Heart left ventricle (tissue), 16 donors: Measurements from ENCODE around the gene PACS1. TPM values are rescaled to one million over a fixed set of nuclear protein-coding genes. Genes with fewer than 3 reads are reported as not detected.

Source experiments
- ATAC-seq, 4 donors: fragments of 200-7000 bp; cut with Tn5 transposase; one replicate each; pipeline ENCODE4 v1.9.1; 2020 to 2022; ENCODE audit warnings: moderate library complexity in 4 of 4, mild to moderate bottlenecking in 3 of 4, moderate number of reproducible peaks in 1 of 4
- DNase-seq, 5 donors: peaks; one replicate each; pipeline ENCODE4 v3.0.0-alpha.2; 2020
- H3K27ac ChIP-seq, 12 donors: fragments of 200-600 bp; sonication (generic) in 4 of 12; one replicate each; pipeline versions ENCODE4 v1.5.0 to v1.8.0; 2016 to 2022; ENCODE audit warnings: mild to moderate bottlenecking in 2 of 12
- H3K27me3 ChIP-seq, 9 donors: fragments of 200-600 bp; sonication (generic) in 2 of 9; one replicate each; pipeline versions ENCODE4 v1.5.1 to v1.8.0; 2016 to 2022; ENCODE audit warnings: mild to moderate bottlenecking in 3 of 9
- H3K36me3 ChIP-seq, 9 donors: fragments of 200-600 bp; sonication (generic) in 2 of 9; one replicate each; pipeline versions ENCODE4 v1.5.0 to v1.8.0; 2018 to 2022; ENCODE audit warnings: mild to moderate bottlenecking in 2 of 9
- H3K4me1 ChIP-seq, 12 donors: fragments of 200-600 bp; sonication (generic) in 4 of 12; one replicate each; pipeline versions ENCODE4 v1.5.0 to v1.8.0; 2016 to 2022; ENCODE audit warnings: mild to moderate bottlenecking in 3 of 12
- H3K4me3 ChIP-seq, 12 donors: fragments of 200-600 bp; sonication (generic) in 4 of 12; one replicate each; pipeline versions ENCODE4 v1.5.0 to v1.8.0; 2017 to 2022; ENCODE audit warnings: mild to moderate bottlenecking in 9 of 12, moderate library complexity in 4 of 12
- H3K9me3 ChIP-seq, 12 donors: fragments of 200-600 bp; sonication (generic) in 4 of 12; one replicate each; pipeline versions ENCODE4 v1.5.0 to v1.8.0; 2016 to 2022; ENCODE audit warnings: mild to moderate bottlenecking in 1 of 12
- CTCF ChIP-seq, 12 donors: fragments of 200-600 bp; sonication (generic) in 4 of 12; IDR thresholded peaks; one replicate each; pipeline versions ENCODE4 v1.5.0 to v1.8.0; 2018 to 2022; ENCODE audit warnings: antibody characterized with exemption in 12 of 12, mild to moderate bottlenecking in 5 of 12
- POLR2A ChIP-seq, 2 donors: fragments of 450-650 bp; IDR thresholded peaks; one replicate each; pipeline ENCODE4 v1.6.1; 2017; ENCODE audit warnings: antibody characterized with exemption in 2 of 2, mild to moderate bottlenecking in 2 of 2, moderate library complexity in 2 of 2
- WGBS, 4 donors: extraction: QIAGEN DNeasy Blood & Tissue Kit in 2 of 4; methylation state at CpG; one replicate each; pipeline versions ENCODE4 v1.1.5 to v1.1.7; 2013 to 2018; 5-methylcytosine and 5-hydroxymethylcytosine counted together
- intact Hi-C, 10 donors: fragments of 100-400 bp; cut with DNase I; formaldehyde crosslinking; loops; one replicate each; pipeline versions ENCODE4 v1.11.1 to v1.14.2; 2022
- polyA plus RNA-seq, 2 donors: library from polyadenylated mRNA; stranded (reverse); fragments of 200-250 nt; gene quantifications; one replicate each; pipeline ENCODE4 v1.2.3, GENCODE V29; 2013
- total RNA-seq, 9 donors: library from RNA; depleted of rRNA in 2 of 9; stranded (reverse); fragments of >200 nt in 2 of 9; fragmentation: NEBNext Ultra II Directional in 3 of 9; extraction: Animal tissue kit (Norgen Biotek cat#: 25700) in 3 of 9; gene quantifications; one replicate each; pipeline versions ENCODE4 v1.1.0 to v1.2.4, GENCODE V29; 2016 to 2023
- donor health status: ischemic (EF 13 %, LVEDD 7.1; RV severe dilation, severe dysfunction).
- donor health status: healthy with polysubstance abuse.
- donor health status: DM: no; HTN: yes; CAD: no.
- donor health status: DM: no; HTN: no; CAD: no.
- donor health status: ischemic (EF 25% LVEDD 6.9; RV normal size, moderate dysfunction).
- donor health status: ischemic (EF 25% LVEDD 5.7; RV mildly dilated, moderate dysfunction).
- donor health status: healthy.
- donor health status: DM: yes; HTN: yes; CAD: no.
- donor health status: ischemic (EF 35%, LVEDD 5.7; RV mildly dilated, moderate dysfunction).
- donor health status: nonischemic (EF 11% LVEDD 7.7; RV severe dilation, severe dysfunction).
- donor health status: DM: yes; HTN: yes; CAD: no.
- donor health status: PGD.
- donor health status: ischemic (EF 29% LVEDD 5.4; RV normal size, mild dysfunction).
- donor health status: nonischemic (EF 23%, LVEDD 6.1; RV moderate dilation, normal function).

PACS1 gene
- total and polyA plus RNA-seq, 11 donors, result 30.6 to 151 (median 89.8) TPM

- ATAC-seq, result no peak
- TF ChIP-seq POLR2A (IDR thresholded peaks at IDR 0.05) (no peak), CTCF (IDR thresholded peaks at IDR 0.05) (no peak)
- H3K27me3 ChIP-seq, result no peaks in the 10 kb centered on the region
- WGBS, 4 donors, result 80 to 88% (median 85%) methylated on average over 13 of the region's 13 CpGs
- no peak for DNase-seq
- no peak overlapping the region for H3K27ac ChIP-seq
- H3K36me3 ChIP-seq, result peaks cover 0 to 65% (median 49%) of the 10 kb centered on the region in 9 donors
- H3K4me3 ChIP-seq, result no peak overlapping the region
- intact Hi-C loops, result no loop called here
- peaks cover 0 to 10% (median 3%) of the 10 kb centered on the region in 12 donors for H3K4me1 ChIP-seq
- no peaks in the 10 kb centered on the region for H3K9me3 ChIP-seq
These were observed 173.9 kb downstream of the PACS1 start for GRCh38 chr11:66243782-66244535.

- no peaks in the 10 kb centered on the region for H3K27me3 ChIP-seq
- DNase-seq, result no peak
- intact Hi-C loops, result no loop called here
- H3K27ac ChIP-seq, result no peak overlapping the region
- no peak for ATAC-seq
- H3K36me3 ChIP-seq, result peaks cover 0 to 33% (median 23%) of the 10 kb centered on the region in 9 donors
- peaks cover 0 to 3% (median 0%) of the 10 kb centered on the region in 12 donors for H3K4me1 ChIP-seq
- H3K9me3 ChIP-seq, result no peaks in the 10 kb centered on the region
- TF ChIP-seq CTCF (IDR thresholded peaks at IDR 0.05) (no peak), POLR2A (IDR thresholded peaks at IDR 0.05) (no peak)
- WGBS, 4 donors, result 89 to 93% (median 92%) methylated on average over 4 of the region's 4 CpGs
- H3K4me3 ChIP-seq, result no peak overlapping the region
These were observed 177.2 kb downstream of the PACS1 start for GRCh38 chr11:66247295-66247694.

GRCh38 chr11:66247801-66248200, 177.7 kb downstream of the PACS1 start:
- peaks cover 0 to 28% (median 19%) of the 10 kb centered on the region in 9 donors for H3K36me3 ChIP-seq

More at GRCh38 chr11:66247801-66248200, 177.7 kb downstream of the PACS1 start:
- Histone ChIP-seq H3K27ac (no peak overlapping the region), H3K4me3 (no peak overlapping the region), H3K4me1 (peaks cover 0 to 5% (median 0%) of the 10 kb centered on the region in 12 donors), H3K27me3 (no peaks in the 10 kb centered on the region), H3K9me3 (no peaks in the 10 kb centered on the region)
- DNase-seq, result no peak
- intact Hi-C loops, result no loop called here
- no peak for TF ChIP-seq CTCF (IDR thresholded peaks at IDR 0.05)
- TF ChIP-seq POLR2A (IDR thresholded peaks at IDR 0.05), result no peak
- WGBS, 4 donors, result 88 to 91% (median 90%) methylated on average over 3 of the region's 3 CpGs
- no peak for ATAC-seq
